ENCODE results near the gene GALM. TPM values are rescaled to one million over a fixed set of nuclear protein-coding genes. Genes with fewer than 3 reads are reported as not detected.

The GALM gene
- total RNA-seq, 1 experiment from 2014 or later, result 20.5 TPM

Other genes starting within 250 kb of the GALM start
- gene HNRNPLL, start 63.2 kb upstream of the GALM start, total RNA-seq (2021; ENCODE audit: unreplicated experiment), result 69.8 TPM
- 220 TPM for gene SRSF7, start 85.2 kb downstream of the GALM start, total RNA-seq (2021; ENCODE audit: unreplicated experiment)
- 24.6 TPM for gene GEMIN6, start 112.1 kb downstream of the GALM start, total RNA-seq (2021; ENCODE audit: unreplicated experiment)
- gene DHX57, start 209.8 kb downstream of the GALM start, total RNA-seq (2021; ENCODE audit: unreplicated experiment), result 20.6 TPM
- 10.1 TPM for gene MORN2, start 209.9 kb downstream of the GALM start, total RNA-seq (2021; ENCODE audit: unreplicated experiment)
- 0.41 TPM for gene ARHGEF33, start 223.8 kb downstream of the GALM start, total RNA-seq (2021; ENCODE audit: unreplicated experiment)